Fibroblast of lung (primary cell): ENCODE data around the gene PSD4.

Experiments
- EZH2 ChIP-seq: IDR thresholded peaks from 2 replicates; pipeline ENCODE4 v1.5.1; 2012; ENCODE audit warnings: low read length, control low read depth, mild to moderate bottlenecking; ENCODE audit errors: missing control alignments
- TF ChIP-seq, protein P1 (sequence below), 2 donors: IDR thresholded peaks in 1 of 2; conservative IDR thresholded peaks in 1 of 2; 1 replicate in 1 of 2; 2 replicates in 1 of 2; pipeline ENCODE4 v1.5.1; 2011 to 2012; ENCODE audit warnings: low read length in 2 of 2, control low read depth in 1 of 2, inconsistent platforms in 1 of 2, low read depth in 1 of 2, mild to moderate bottlenecking in 1 of 2

DNA sequence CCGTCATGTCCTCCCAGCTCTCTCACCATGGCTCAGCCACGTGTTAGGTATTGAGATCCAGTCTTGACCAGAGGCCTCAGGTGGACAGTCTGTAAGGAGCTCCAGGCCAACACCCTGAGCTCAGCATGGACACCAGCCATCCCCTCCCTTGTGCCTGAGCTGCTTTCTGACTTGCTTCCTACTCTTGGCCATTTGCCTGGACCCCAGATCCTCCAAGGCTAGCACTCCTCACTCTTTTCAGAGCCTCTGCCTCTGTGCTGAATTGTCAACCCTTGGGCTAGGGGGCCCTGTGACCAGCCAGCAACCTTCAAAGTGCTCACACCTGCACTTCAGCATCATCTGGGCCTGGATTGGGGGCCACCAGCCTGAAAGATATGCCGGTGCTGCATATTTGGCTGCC, 58.4 kb downstream of the PSD4 start:
- TF ChIP-seq EZH2, result no peak
- TF ChIP-seq, protein P1, sequence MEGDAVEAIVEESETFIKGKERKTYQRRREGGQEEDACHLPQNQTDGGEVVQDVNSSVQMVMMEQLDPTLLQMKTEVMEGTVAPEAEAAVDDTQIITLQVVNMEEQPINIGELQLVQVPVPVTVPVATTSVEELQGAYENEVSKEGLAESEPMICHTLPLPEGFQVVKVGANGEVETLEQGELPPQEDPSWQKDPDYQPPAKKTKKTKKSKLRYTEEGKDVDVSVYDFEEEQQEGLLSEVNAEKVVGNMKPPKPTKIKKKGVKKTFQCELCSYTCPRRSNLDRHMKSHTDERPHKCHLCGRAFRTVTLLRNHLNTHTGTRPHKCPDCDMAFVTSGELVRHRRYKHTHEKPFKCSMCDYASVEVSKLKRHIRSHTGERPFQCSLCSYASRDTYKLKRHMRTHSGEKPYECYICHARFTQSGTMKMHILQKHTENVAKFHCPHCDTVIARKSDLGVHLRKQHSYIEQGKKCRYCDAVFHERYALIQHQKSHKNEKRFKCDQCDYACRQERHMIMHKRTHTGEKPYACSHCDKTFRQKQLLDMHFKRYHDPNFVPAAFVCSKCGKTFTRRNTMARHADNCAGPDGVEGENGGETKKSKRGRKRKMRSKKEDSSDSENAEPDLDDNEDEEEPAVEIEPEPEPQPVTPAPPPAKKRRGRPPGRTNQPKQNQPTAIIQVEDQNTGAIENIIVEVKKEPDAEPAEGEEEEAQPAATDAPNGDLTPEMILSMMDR (conservative IDR thresholded peaks at IDR 0.05 in 1 of 2, IDR thresholded peaks at IDR 0.05 in 1 of 2; ENCODE audit: low read depth in 1 of 2, low read length in 2 of 2), result no peak
